ENCODE data around the gene FMOD. TPM values are rescaled to one million over a fixed set of nuclear protein-coding genes. Genes with fewer than 3 reads are reported as not detected.

The FMOD gene
- total RNA-seq, 2 donors from 2014 or later, result 190 to 438 TPM

DNA sequence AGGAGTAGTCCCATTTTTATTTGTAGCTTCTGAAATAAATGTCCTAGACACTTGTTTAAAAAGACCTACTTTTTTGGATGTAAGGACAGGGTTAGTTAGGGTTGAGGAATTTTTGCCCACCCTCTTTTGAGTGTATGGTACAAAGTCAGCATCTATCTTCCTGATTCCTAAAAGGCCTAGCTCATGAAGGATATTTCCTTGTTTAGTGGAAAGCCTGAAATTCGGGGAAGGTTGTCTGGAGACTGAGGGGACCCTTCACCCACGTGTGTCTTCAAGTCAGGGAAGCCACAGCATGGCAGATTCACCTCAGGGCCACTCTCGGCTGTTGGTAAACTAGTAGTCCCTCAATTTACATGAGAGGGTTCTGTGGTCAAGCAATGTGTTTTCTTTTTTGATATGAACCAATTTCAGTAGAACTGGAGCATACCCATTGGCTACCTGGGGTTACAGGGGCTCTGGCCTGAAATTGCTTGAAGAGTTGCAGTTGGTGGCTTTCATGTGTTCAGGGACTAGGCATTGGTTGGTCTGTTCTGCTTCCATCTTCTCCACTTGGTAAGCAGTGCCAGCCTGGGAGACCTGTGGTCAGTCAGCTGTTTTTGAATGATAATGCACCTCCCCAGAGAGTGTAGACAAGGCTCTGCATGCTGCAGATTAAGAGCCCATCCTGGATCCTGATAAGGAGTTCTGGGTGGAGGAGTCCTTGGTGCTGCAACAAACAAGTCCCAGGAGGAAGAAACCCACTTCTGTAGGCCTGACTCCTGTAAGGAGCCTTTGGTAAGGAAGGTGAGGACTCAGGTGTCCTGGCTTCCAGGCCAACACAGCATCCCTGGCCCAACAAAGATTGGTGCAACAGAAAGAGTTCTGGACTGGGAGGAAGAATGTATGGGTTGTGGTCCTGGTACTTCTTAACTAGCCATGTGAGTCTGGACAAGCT is 39.3 kb downstream of the FMOD start:
- Histone ChIP-seq H3K27ac (no peak overlapping the region), H3K4me1 (ENCODE audit: control insufficient read depth in 1 of 2, low read depth in 2 of 2) (peaks cover 20 to 45% of the 10 kb centered on the region in 2 donors)

DNA sequence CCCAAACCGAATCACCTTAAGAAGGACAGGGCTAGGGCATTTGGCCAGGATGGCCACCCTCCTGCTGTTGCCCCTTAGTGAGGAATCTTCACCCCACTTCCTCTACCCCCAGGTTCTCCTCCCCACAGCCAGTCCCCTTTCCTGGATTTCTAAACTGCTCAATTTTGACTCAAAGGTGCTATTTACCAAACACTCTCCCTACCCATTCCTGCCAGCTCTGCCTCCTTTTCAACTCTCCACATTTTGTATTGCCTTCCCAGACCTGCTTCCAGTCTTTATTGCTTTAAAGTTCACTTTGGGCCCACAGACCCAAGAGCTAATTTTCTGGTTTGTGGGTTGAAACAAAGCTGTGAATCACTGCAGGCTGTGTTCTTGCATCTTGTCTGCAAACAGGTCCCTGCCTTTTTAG is 42.0 kb downstream of the FMOD start:
- Histone ChIP-seq H3K9me3 (no peaks in the 10 kb centered on the region), H3K27me3 (replicated peaks; ENCODE audit: insufficient read depth) (no peaks in the 10 kb centered on the region), H3K4me1 (ENCODE audit: control insufficient read depth in 1 of 2, low read depth in 2 of 2) (peaks cover 14 to 42% of the 10 kb centered on the region in 2 donors), H3K36me3 (peaks cover 16% of the 10 kb centered on the region), H3K4me3 (peak overlapping the region; percentile 95), H3K27ac (no peak overlapping the region)
- no peak for ATAC-seq (ENCODE audit: insufficient number of reproducible peaks, low FRiP score, low read depth)
- no peak for DNase-seq (ENCODE audit: low spot score)
- TF ChIP-seq, protein P1, sequence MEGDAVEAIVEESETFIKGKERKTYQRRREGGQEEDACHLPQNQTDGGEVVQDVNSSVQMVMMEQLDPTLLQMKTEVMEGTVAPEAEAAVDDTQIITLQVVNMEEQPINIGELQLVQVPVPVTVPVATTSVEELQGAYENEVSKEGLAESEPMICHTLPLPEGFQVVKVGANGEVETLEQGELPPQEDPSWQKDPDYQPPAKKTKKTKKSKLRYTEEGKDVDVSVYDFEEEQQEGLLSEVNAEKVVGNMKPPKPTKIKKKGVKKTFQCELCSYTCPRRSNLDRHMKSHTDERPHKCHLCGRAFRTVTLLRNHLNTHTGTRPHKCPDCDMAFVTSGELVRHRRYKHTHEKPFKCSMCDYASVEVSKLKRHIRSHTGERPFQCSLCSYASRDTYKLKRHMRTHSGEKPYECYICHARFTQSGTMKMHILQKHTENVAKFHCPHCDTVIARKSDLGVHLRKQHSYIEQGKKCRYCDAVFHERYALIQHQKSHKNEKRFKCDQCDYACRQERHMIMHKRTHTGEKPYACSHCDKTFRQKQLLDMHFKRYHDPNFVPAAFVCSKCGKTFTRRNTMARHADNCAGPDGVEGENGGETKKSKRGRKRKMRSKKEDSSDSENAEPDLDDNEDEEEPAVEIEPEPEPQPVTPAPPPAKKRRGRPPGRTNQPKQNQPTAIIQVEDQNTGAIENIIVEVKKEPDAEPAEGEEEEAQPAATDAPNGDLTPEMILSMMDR (IDR thresholded peaks at IDR 0.05), result no peak

More for the DNA sequence above, 39.3 kb downstream of the FMOD start:
- peaks cover 16% of the 10 kb centered on the region for H3K36me3 ChIP-seq
- TF ChIP-seq, protein P1 (IDR thresholded peaks at IDR 0.05), result no peak
- no peaks in the 10 kb centered on the region for H3K9me3 ChIP-seq
- DNase-seq (ENCODE audit: low spot score) (no peak), ATAC-seq (ENCODE audit: insufficient number of reproducible peaks, low FRiP score, low read depth) (no peak)
- H3K27me3 ChIP-seq (replicated peaks; ENCODE audit: insufficient read depth), result no peaks in the 10 kb centered on the region
- H3K4me3 ChIP-seq, result no peak overlapping the region

DNA sequence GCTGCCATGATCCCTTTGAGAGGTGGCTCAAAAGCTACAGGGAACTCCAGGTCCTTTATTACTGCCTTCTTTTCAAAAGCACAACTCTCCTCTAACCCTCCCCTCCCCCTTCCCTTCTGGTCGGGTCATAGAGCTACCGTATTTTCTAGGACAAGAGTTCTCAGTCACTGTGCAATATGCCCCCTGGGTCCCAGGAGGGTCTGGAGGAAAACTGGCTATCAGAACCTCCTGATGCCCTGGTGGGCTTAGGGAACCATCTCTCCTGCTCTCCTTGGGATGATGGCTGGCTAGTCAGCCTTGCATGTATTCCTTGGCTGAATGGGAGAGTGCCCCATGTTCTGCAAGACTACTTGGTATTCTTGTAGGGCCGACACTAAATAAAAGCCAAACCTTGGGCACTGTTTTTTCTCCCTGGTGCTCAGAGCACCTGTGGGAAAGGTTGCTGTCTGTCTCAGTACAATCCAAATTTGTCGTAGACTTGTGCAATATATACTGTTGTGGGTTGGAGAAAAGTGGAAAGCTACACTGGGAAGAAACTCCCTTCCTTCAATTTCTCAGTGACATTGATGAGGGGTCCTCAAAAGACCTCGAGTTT is 42.5 kb downstream of the FMOD start:
- no peak for ATAC-seq (ENCODE audit: insufficient number of reproducible peaks, low FRiP score, low read depth)
- H3K4me3 ChIP-seq, result peak overlapping the region; percentile 95
- peaks cover 16% of the 10 kb centered on the region for H3K36me3 ChIP-seq
- peaks cover 14 to 42% of the 10 kb centered on the region in 2 donors for H3K4me1 ChIP-seq (ENCODE audit: control insufficient read depth in 1 of 2, low read depth in 2 of 2)
- H3K27ac ChIP-seq, result peak overlapping the region; percentile 9 to 18
- TF ChIP-seq, protein P1 (IDR thresholded peaks at IDR 0.05), result no peak
- DNase-seq (ENCODE audit: low spot score), result no peak
- H3K9me3 ChIP-seq, result no peaks in the 10 kb centered on the region
- H3K27me3 ChIP-seq (replicated peaks; ENCODE audit: insufficient read depth), result no peaks in the 10 kb centered on the region

DNA sequence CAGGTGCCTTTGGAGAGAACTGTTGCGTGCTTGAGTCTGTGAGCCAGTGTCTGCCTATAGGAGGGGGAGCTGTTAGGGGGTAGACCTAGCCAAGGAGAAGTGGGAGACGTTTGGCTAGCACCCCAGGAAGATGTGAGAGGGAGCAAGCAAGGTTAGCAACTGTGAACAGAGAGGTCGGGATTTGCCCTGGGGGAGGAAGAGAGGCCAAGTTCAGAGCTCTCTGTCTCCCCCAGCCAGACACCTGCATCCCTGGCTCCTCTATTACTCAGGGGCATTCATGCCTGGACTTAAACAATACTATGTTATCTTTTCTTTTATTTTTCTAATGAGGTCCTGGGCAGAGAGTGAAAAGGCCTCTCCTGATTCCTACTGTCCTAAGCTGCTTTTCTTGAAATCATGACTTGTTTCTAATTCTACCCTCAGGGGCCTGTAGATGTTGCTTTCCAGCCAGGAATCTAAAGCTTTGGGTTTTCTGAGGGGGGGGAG is 43.2 kb downstream of the FMOD start:
- Histone ChIP-seq H3K4me3 (peak overlapping the region; percentile 95), H3K4me1 (ENCODE audit: control insufficient read depth in 1 of 2, low read depth in 2 of 2) (peaks cover 14 to 42% of the 10 kb centered on the region in 2 donors), H3K27ac (peak overlapping the region; percentile 9 to 99), H3K27me3 (replicated peaks; ENCODE audit: insufficient read depth) (no peaks in the 10 kb centered on the region), H3K9me3 (no peaks in the 10 kb centered on the region), H3K36me3 (peaks cover 16% of the 10 kb centered on the region)
- DNase-seq (ENCODE audit: low spot score), result no peak
- TF ChIP-seq, protein P1 (IDR thresholded peaks at IDR 0.05), result no peak
- ATAC-seq (ENCODE audit: insufficient number of reproducible peaks, low FRiP score, low read depth), result no peak

DNA sequence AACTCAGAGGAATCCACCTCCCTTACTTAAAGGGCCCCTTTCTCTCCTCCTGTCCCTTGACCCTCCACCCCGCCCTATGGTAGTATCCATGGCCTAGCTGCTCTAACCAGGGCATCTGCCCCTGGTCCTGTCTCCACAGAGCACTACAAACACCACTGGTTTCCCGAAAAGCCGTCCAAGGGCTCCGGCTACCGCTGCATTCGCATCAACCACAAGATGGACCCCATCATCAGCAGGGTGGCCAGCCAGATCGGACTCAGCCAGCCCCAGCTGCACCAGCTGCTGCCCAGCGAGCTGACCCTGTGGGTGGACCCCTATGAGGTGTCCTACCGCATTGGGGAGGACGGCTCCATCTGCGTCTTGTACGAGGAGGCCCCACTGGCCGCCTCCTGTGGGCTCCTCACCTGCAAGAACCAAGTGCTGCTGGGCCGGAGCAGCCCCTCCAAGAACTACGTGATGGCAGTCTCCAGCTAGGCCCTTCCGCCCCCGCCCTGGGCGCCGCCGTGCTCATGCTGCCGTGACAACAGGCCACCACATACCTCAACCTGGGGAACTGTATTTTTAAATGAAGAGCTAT is 43.9 kb downstream of the FMOD start:
- DNase-seq (ENCODE audit: low spot score), result no peak
- Histone ChIP-seq H3K9me3 (no peaks in the 10 kb centered on the region), H3K27ac (peak overlapping the region; percentile 99), H3K4me1 (ENCODE audit: control insufficient read depth in 1 of 2, low read depth in 2 of 2) (peaks cover 14 to 42% of the 10 kb centered on the region in 2 donors), H3K36me3 (peaks cover 16% of the 10 kb centered on the region), H3K27me3 (replicated peaks; ENCODE audit: insufficient read depth) (no peaks in the 10 kb centered on the region), H3K4me3 (peak overlapping the region; percentile 95)
- no peak for ATAC-seq (ENCODE audit: insufficient number of reproducible peaks, low FRiP score, low read depth)
- TF ChIP-seq, protein P1 (IDR thresholded peaks at IDR 0.05), result no peak
